MM.1S (cell line): ENCODE data around the gene MTA3.

Experiments
- DNase-seq: peaks from one replicate; pipeline ENCODE4 v3.0.0-alpha.2; 2015
- H2AFZ ChIP-seq: fragments of 300-600 bp; sonication (generic); 2 replicates; pipeline ENCODE4 v1.6.0; 2016; ENCODE audit warnings: antibody characterized with exemption, low read length
- H3F3A ChIP-seq: fragments of 300-600 bp; sonication (generic); 2 replicates; pipeline ENCODE4 v1.6.1; 2016; ENCODE audit warnings: mild to moderate bottlenecking, antibody characterized with exemption, low read length, moderate library complexity, mixed read lengths; ENCODE audit not compliant: insufficient read depth
- H3K27ac ChIP-seq: fragments of 300-600 bp; sonication (generic); 2 replicates; pipeline ENCODE4 v1.5.1; 2016; ENCODE audit warnings: mild to moderate bottlenecking, low read length
- H3K27me3 ChIP-seq: fragments of 300-600 bp; sonication (generic); replicated peaks from 2 replicates; pipeline ENCODE4 v1.6.0; 2016; ENCODE audit warnings: low read length; ENCODE audit not compliant: insufficient read depth
- H3K36me3 ChIP-seq: fragments of 300-600 bp; sonication (generic); replicated peaks from 2 replicates; pipeline ENCODE4 v1.6.1; 2016; ENCODE audit warnings: mild to moderate bottlenecking, low read length, mixed read lengths; ENCODE audit not compliant: insufficient read depth
- H3K4me1 ChIP-seq: fragments of 300-600 bp; sonication (generic); 2 replicates; pipeline ENCODE4 v1.6.1; 2016; ENCODE audit warnings: low read length, mixed read lengths
- H3K4me2 ChIP-seq: fragments of 300-600 bp; sonication (generic); 2 replicates; pipeline ENCODE4 v1.6.0; 2016; ENCODE audit warnings: low read depth, low read length
- H3K4me3 ChIP-seq: fragments of 300-600 bp; sonication (generic); 2 replicates; pipeline ENCODE4 v1.5.1; 2016; ENCODE audit warnings: low read length, mixed read lengths
- H3K79me2 ChIP-seq: fragments of 300-600 bp; sonication (generic); 2 replicates; pipeline ENCODE4 v1.6.1; 2016; ENCODE audit warnings: mixed run types, low read length, mixed read lengths
- H3K9ac ChIP-seq: fragments of 300-600 bp; sonication (generic); 2 replicates; pipeline ENCODE4 v1.6.1; 2016; ENCODE audit warnings: low read length, mixed read lengths
- H3K9me2 ChIP-seq: fragments of 300-600 bp; sonication (generic); replicated peaks from 2 replicates; pipeline ENCODE4 v1.6.1; 2016; ENCODE audit warnings: mild to moderate bottlenecking, low read length, mixed read lengths; ENCODE audit not compliant: insufficient read depth
- H3K9me3 ChIP-seq: fragments of 300-600 bp; sonication (generic); replicated peaks from 2 replicates; pipeline ENCODE4 v1.6.1; 2016; ENCODE audit warnings: mild to moderate bottlenecking, low read length, mixed read lengths; ENCODE audit not compliant: insufficient read depth
- H4K20me1 ChIP-seq: fragments of 300-600 bp; sonication (generic); 2 replicates; pipeline ENCODE4 v1.6.1; 2016; ENCODE audit warnings: mild to moderate bottlenecking, low read length, moderate library complexity, mixed read lengths; ENCODE audit not compliant: insufficient read depth
- EZH2 ChIP-seq: fragments of 300-600 bp; sonication (generic); optimal IDR thresholded peaks from 2 replicates; pipeline ENCODE3; 2017; ENCODE audit warnings: low read depth, mild to moderate bottlenecking, antibody characterized with exemption, low read length, mixed read lengths
- EZH2phosphoT487 ChIP-seq: fragments of 300-600 bp; sonication (generic); IDR thresholded peaks from 2 replicates; pipeline ENCODE4 v1.6.1; 2018; ENCODE audit warnings: antibody characterized with exemption, low read length
- TF ChIP-seq, protein P1 (sequence below): fragments of 300-600 bp; sonication (generic); IDR thresholded peaks from 2 replicates; pipeline ENCODE4 v1.5.1; 2016; ENCODE audit warnings: antibody characterized with exemption, low read length, mixed read lengths

The MTA3 gene

DNA sequence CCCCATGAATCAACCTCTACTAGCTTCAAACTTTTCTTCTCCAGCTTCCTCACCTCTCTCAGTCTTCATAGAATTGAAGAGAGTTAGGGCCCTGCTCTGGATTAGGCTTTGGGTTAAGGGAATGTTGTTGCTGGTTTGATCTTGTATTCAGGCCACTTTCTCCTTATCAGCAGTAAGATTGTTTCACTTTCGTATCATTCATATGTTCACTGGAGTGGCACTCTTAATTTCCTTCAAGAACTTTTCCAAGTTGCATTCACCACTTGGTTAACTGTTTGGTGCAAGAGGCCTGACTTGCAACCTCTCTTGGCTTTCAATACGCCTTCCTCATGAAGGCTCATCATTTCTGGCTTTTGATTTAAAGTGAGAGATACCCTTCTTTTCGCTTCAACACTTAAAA, 172.7 kb downstream of the MTA3 start:
- H2AFZ ChIP-seq: no peak overlapping the region
- H3K27me3 ChIP-seq: no peaks in the 10 kb centered on the region
- TF ChIP-seq EZH2: no peak
- no peak for TF ChIP-seq EZH2phosphoT487
- TF ChIP-seq, protein P1, sequence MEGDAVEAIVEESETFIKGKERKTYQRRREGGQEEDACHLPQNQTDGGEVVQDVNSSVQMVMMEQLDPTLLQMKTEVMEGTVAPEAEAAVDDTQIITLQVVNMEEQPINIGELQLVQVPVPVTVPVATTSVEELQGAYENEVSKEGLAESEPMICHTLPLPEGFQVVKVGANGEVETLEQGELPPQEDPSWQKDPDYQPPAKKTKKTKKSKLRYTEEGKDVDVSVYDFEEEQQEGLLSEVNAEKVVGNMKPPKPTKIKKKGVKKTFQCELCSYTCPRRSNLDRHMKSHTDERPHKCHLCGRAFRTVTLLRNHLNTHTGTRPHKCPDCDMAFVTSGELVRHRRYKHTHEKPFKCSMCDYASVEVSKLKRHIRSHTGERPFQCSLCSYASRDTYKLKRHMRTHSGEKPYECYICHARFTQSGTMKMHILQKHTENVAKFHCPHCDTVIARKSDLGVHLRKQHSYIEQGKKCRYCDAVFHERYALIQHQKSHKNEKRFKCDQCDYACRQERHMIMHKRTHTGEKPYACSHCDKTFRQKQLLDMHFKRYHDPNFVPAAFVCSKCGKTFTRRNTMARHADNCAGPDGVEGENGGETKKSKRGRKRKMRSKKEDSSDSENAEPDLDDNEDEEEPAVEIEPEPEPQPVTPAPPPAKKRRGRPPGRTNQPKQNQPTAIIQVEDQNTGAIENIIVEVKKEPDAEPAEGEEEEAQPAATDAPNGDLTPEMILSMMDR: no peak
- no peaks in the 10 kb centered on the region for H3K9me3 ChIP-seq
- no peaks in the 10 kb centered on the region for H3F3A ChIP-seq
- DNase-seq: no peak
- no peaks in the 10 kb centered on the region for H3K79me2 ChIP-seq
- H4K20me1 ChIP-seq: no peaks in the 10 kb centered on the region
- no peak overlapping the region for H3K4me3 ChIP-seq
- no peaks in the 10 kb centered on the region; the same call in 1 of the 2 replicates for H3K9me2 ChIP-seq
- H3K27ac ChIP-seq: no peak overlapping the region
- H3K9ac ChIP-seq: no peak overlapping the region
- H3K36me3 ChIP-seq: no peaks in the 10 kb centered on the region
- no peaks in the 10 kb centered on the region for H3K4me1 ChIP-seq
- no peak overlapping the region for H3K4me2 ChIP-seq

DNA sequence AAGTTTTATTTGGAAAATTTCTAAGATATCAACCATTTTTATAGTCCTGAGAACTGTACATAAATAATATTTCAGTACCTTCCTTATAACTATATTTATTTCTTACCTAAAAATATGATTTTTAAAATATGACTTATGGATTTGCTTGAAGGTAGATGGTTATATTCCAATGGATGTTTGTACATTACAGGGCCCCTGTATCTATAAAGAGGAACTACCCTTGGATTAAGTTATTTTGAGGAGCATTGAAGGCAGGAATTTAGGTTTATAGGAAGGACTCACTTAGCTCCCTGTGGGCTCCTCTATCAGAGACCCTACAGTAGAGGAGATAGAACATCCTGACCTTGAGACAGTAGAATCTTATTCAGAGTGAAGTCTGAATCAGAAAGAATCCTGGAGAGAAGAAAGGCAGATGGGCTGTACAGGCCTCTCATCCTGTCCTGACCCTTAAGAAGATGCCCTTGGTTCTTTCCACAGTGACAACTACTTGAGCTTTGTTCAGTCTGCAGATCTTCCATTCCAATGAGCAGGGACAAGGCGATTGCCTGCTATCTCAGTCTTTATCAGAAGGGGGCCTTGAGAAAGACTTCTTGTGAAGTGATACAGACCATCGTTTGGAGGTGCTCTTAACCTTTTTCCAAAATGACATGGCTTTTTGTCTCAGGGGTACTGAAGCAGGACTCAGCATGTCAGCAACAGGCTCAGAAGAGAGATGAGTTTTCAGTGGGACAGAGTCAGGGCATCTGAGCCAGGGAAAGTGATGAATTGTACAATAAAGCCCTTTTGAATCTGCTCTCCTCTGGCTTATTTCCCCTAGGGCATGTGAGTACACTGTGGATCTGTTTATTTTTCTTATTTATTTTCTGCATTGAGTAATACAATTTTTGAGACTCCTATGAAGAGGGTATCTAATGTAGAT, 174.6 kb downstream of the MTA3 start:
- Histone ChIP-seq H3K9ac (no peak overlapping the region), H3K4me2 (no peak overlapping the region), H4K20me1 (no peaks in the 10 kb centered on the region), H3K9me2 (no peaks in the 10 kb centered on the region; the same call in 1 of the 2 replicates), H3K36me3 (no peaks in the 10 kb centered on the region), H3K4me3 (no peak overlapping the region), H3K27me3 (no peaks in the 10 kb centered on the region), H3K79me2 (no peaks in the 10 kb centered on the region), H3K9me3 (no peaks in the 10 kb centered on the region), H2AFZ (no peak overlapping the region), H3K4me1 (no peaks in the 10 kb centered on the region), H3F3A (no peaks in the 10 kb centered on the region), H3K27ac (no peak overlapping the region)
- TF ChIP-seq EZH2phosphoT487 (no peak), EZH2 (no peak)
- TF ChIP-seq, protein P1: no peak
- no peak for DNase-seq

DNA sequence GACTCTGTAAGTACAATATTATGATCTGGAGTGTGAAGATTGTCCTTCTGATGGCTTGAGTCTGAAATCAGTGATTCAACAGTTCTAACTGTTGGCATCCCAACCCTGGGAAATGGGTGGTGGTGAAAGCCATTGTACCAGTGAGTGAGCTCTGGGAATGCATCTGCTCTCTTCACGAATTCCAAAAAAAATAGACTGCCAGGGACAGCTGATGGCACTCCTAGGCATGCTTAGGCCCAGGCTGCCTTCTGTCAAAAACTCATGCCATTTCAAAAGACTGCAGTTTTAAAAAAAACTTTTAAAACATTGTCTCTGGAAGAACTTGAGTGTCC, 175.2 kb downstream of the MTA3 start:
- Histone ChIP-seq H2AFZ (no peak overlapping the region), H3K27me3 (no peaks in the 10 kb centered on the region), H3K27ac (no peak overlapping the region), H3K9ac (no peak overlapping the region), H3K9me2 (no peaks in the 10 kb centered on the region; the same call in 1 of the 2 replicates), H3F3A (no peaks in the 10 kb centered on the region), H3K4me2 (no peak overlapping the region), H4K20me1 (no peaks in the 10 kb centered on the region), H3K36me3 (no peaks in the 10 kb centered on the region), H3K4me3 (no peak overlapping the region), H3K4me1 (no peaks in the 10 kb centered on the region), H3K9me3 (no peaks in the 10 kb centered on the region), H3K79me2 (no peaks in the 10 kb centered on the region)
- TF ChIP-seq, protein P1: no peak
- TF ChIP-seq EZH2 (no peak), EZH2phosphoT487 (no peak)
- no peak for DNase-seq
